ENCODE results near the gene TIGAR. TPM values are rescaled to one million over a fixed set of nuclear protein-coding genes. Genes with fewer than 3 reads are reported as not detected.
A peak's percentile ranks its signal among the peaks of the same experiment; 100 is the strongest.

Gene TIGAR
- 10.2 and 22.7 TPM in 2 replicates for total RNA-seq (2014; rRNA removed; shearing (Covaris generic))

- Histone ChIP-seq H3K4me3 (peak within 1 kb of the TSS; percentile 78), H3K36me3 (peaks cover 22% of the 10 kb centered on the region), H3K27me3 (replicated peaks) (no peaks in the 10 kb centered on the region), H3K4me1 (replicated peaks) (peaks cover 13% of the 10 kb centered on the region), H3K9me3 (replicated peaks) (no peaks in the 10 kb centered on the region), H3K27ac (peak within 1 kb of the TSS; percentile 57)
- peak; percentile 94 to 95 for DNase-seq (ENCODE audit: low read depth in 1 of 2, low spot score in 2 of 2)
Measured at GRCh38 chr12:4320853-4321701, at the start of gene TIGAR. TSS of gene TIGAR (plus strand) at chr12:4321213. CDS start at chr12:4321272, 59 bp downstream.

GRCh38 chr12:4271717-4272423 is 49.1 kb upstream of the TIGAR start:
- Histone ChIP-seq H3K27ac (no peak overlapping the region), H3K27me3 (replicated peaks) (peaks cover 92% of the 10 kb centered on the region), H3K9me3 (replicated peaks) (no peaks in the 10 kb centered on the region), H3K4me1 (replicated peaks) (peaks cover 27% of the 10 kb centered on the region), H3K4me3 (no peak overlapping the region), H3K36me3 (no peaks in the 10 kb centered on the region)
- DNase-seq (ENCODE audit: low read depth in 1 of 2, low spot score in 2 of 2), result no peak

GRCh38 chr12:4272424-4273272 is 48.4 kb upstream of the TIGAR start:
- DNase-seq (ENCODE audit: low read depth in 1 of 2, low spot score in 2 of 2), result no peak
- no peak overlapping the region for H3K4me3 ChIP-seq
- no peaks in the 10 kb centered on the region for H3K9me3 ChIP-seq (replicated peaks)
- H3K27me3 ChIP-seq (replicated peaks), result peaks cover 91% of the 10 kb centered on the region
- no peak overlapping the region for H3K27ac ChIP-seq
- H3K36me3 ChIP-seq, result no peaks in the 10 kb centered on the region
- H3K4me1 ChIP-seq (replicated peaks), result peaks cover 27% of the 10 kb centered on the region

GRCh38 chr12:4273273-4273651 is 47.8 kb upstream of the TIGAR start:
- Histone ChIP-seq H3K4me3 (no peak overlapping the region), H3K36me3 (no peaks in the 10 kb centered on the region), H3K4me1 (replicated peaks) (peaks cover 27% of the 10 kb centered on the region), H3K9me3 (replicated peaks) (no peaks in the 10 kb centered on the region), H3K27me3 (replicated peaks) (peaks cover 89% of the 10 kb centered on the region), H3K27ac (no peak overlapping the region)
- no peak for DNase-seq (ENCODE audit: low read depth in 1 of 2, low spot score in 2 of 2)

GRCh38 chr12:4273652-4274395 is 47.2 kb upstream of the TIGAR start, which contains the start of gene CCND2:
TSS of gene CCND2 (plus strand) at chr12:4273762. CDS start at chr12:4274041, 279 bp downstream.
- Histone ChIP-seq H3K27ac (no peak within 1 kb of the TSS), H3K36me3 (no peaks in the 10 kb centered on the region), H3K4me1 (replicated peaks) (peaks cover 27% of the 10 kb centered on the region), H3K4me3 (peak within 1 kb of the TSS; percentile 10; the same call in 1 of the 2 replicates), H3K9me3 (replicated peaks) (no peaks in the 10 kb centered on the region), H3K27me3 (replicated peaks) (peaks cover 83% of the 10 kb centered on the region)
- no peak for DNase-seq (ENCODE audit: low read depth in 1 of 2, low spot score in 2 of 2)

- Histone ChIP-seq H3K4me3 (peak overlapping the region; percentile 10; the same call in 1 of the 2 replicates), H3K9me3 (replicated peaks) (no peaks in the 10 kb centered on the region), H3K36me3 (no peaks in the 10 kb centered on the region), H3K27ac (no peak overlapping the region), H3K4me1 (replicated peaks) (peaks cover 23% of the 10 kb centered on the region), H3K27me3 (replicated peaks) (peaks cover 79% of the 10 kb centered on the region)
- no peak for DNase-seq (ENCODE audit: low read depth in 1 of 2, low spot score in 2 of 2)
Measured at GRCh38 chr12:4274396-4275015, 46.5 kb upstream of the TIGAR start.

- H3K9me3 ChIP-seq (replicated peaks), result no peaks in the 10 kb centered on the region
- H3K27me3 ChIP-seq (replicated peaks), result peaks cover 72% of the 10 kb centered on the region
- peaks cover 23% of the 10 kb centered on the region for H3K4me1 ChIP-seq (replicated peaks)
- H3K4me3 ChIP-seq, result no peak overlapping the region
- H3K36me3 ChIP-seq, result no peaks in the 10 kb centered on the region
- no peak for DNase-seq (ENCODE audit: low read depth in 1 of 2, low spot score in 2 of 2)
- no peak overlapping the region for H3K27ac ChIP-seq
Measured at GRCh38 chr12:4275016-4275869, 45.8 kb upstream of the TIGAR start.

GRCh38 chr12:4275870-4276301 is 45.1 kb upstream of the TIGAR start:
- DNase-seq (ENCODE audit: low read depth in 1 of 2, low spot score in 2 of 2), result no peak
- H3K27ac ChIP-seq, result no peak overlapping the region
- H3K27me3 ChIP-seq (replicated peaks), result peaks cover 67% of the 10 kb centered on the region
- no peaks in the 10 kb centered on the region for H3K9me3 ChIP-seq (replicated peaks)
- H3K4me3 ChIP-seq, result no peak overlapping the region
- no peaks in the 10 kb centered on the region for H3K36me3 ChIP-seq
- H3K4me1 ChIP-seq (replicated peaks), result peaks cover 23% of the 10 kb centered on the region

- Histone ChIP-seq H3K9me3 (replicated peaks) (no peaks in the 10 kb centered on the region), H3K36me3 (no peaks in the 10 kb centered on the region), H3K4me1 (replicated peaks) (peaks cover 23% of the 10 kb centered on the region), H3K27me3 (replicated peaks) (peaks cover 59% of the 10 kb centered on the region), H3K27ac (no peak overlapping the region), H3K4me3 (no peak overlapping the region)
- DNase-seq (ENCODE audit: low read depth in 1 of 2, low spot score in 2 of 2), result peak; percentile 77 to 84
Measured at GRCh38 chr12:4276524-4277204, 44.3 kb upstream of the TIGAR start.

- no peaks in the 10 kb centered on the region for H3K36me3 ChIP-seq
- peaks cover 22% of the 10 kb centered on the region for H3K4me1 ChIP-seq (replicated peaks)
- H3K27me3 ChIP-seq (replicated peaks), result peaks cover 56% of the 10 kb centered on the region
- H3K9me3 ChIP-seq (replicated peaks), result no peaks in the 10 kb centered on the region
- H3K4me3 ChIP-seq, result no peak overlapping the region
- no peak for DNase-seq (ENCODE audit: low read depth in 1 of 2, low spot score in 2 of 2)
- no peak overlapping the region for H3K27ac ChIP-seq
Measured at GRCh38 chr12:4277205-4277543, 43.8 kb upstream of the TIGAR start.

- Histone ChIP-seq H3K9me3 (replicated peaks) (no peaks in the 10 kb centered on the region), H3K4me1 (replicated peaks) (peaks cover 16% of the 10 kb centered on the region), H3K27me3 (replicated peaks) (peaks cover 49% of the 10 kb centered on the region), H3K36me3 (no peaks in the 10 kb centered on the region), H3K27ac (no peak overlapping the region), H3K4me3 (no peak overlapping the region)
- DNase-seq (ENCODE audit: low read depth in 1 of 2, low spot score in 2 of 2), result no peak
Measured at GRCh38 chr12:4277857-4278256, 43.2 kb upstream of the TIGAR start.

Data from SJSA1 (cell line).